T47D (cell line): ENCODE measurements around the gene DGKZ.

Source experiments
- DNase-seq, 2 experiments: peaks; one replicate each; pipeline versions ENCODE4 v3.0.0 to v3.0.0-alpha.2; 2011 to 2012; ENCODE audit warnings: low read depth in 1 of 2, low spot score in 1 of 2
- JUND ChIP-seq: IDR thresholded peaks from 2 replicates; pipeline ENCODE4 v1.6.1; 2012; ENCODE audit warnings: low read depth
- in situ Hi-C: cut with HindIII; loops from 2 replicates; pipeline ENCODE4 v1.10.0; 2016; ENCODE audit warnings: low sequenced_read_pairs, low pct_unique_long_range_greater_than_20kb

Gene DGKZ

GRCh38 chr11:46341454-46341853 lies 5.8 kb upstream of the DGKZ start:
- in situ Hi-C loops, result no loop called here
- TF ChIP-seq JUND, result no peak
- no peak for DNase-seq

- TF ChIP-seq JUND, result no peak
- in situ Hi-C loops, result no loop called here
Measured at GRCh38 chr11:46342239-46342638, 5.0 kb upstream of the DGKZ start.

GRCh38 chr11:46343520-46343919 lies 3.7 kb upstream of the DGKZ start:
- no peak for TF ChIP-seq JUND
- DNase-seq, result no peak
- in situ Hi-C loops, result no loop called here

More at GRCh38 chr11:46342239-46342638, 5.0 kb upstream of the DGKZ start:
- no peak for DNase-seq

GRCh38 chr11:46345131-46345597 lies 2.1 kb upstream of the DGKZ start:
- in situ Hi-C loops, result no loop called here
- TF ChIP-seq JUND, result no peak
- no peak for DNase-seq

- DNase-seq, result no peak
- TF ChIP-seq JUND, result no peak
- in situ Hi-C loops, result no loop called here
Measured at GRCh38 chr11:46345881-46346484, 1.3 kb upstream of the DGKZ start.

GRCh38 chr11:46347637-46348311 lies 511 bp downstream of the DGKZ start:
- no peak for DNase-seq
- TF ChIP-seq JUND, result no peak
- in situ Hi-C loops, result no loop called here

GRCh38 chr11:46348566-46349401 lies 1.5 kb downstream of the DGKZ start:
- in situ Hi-C loops, result no loop called here
- DNase-seq, result no peak
- TF ChIP-seq JUND, result no peak

- no peak for DNase-seq
- TF ChIP-seq JUND, result no peak
- in situ Hi-C loops, result no loop called here
Measured at GRCh38 chr11:46350695-46351094, 3.4 kb downstream of the DGKZ start.

GRCh38 chr11:46351148-46351547 lies 3.9 kb downstream of the DGKZ start:
- peak in 1 of 2 experiments; percentile 73 for DNase-seq
- in situ Hi-C loops, result no loop called here
- no peak for TF ChIP-seq JUND

GRCh38 chr11:46351606-46352005 lies 4.3 kb downstream of the DGKZ start:
- TF ChIP-seq JUND, result no peak
- in situ Hi-C loops, result no loop called here
- peak in 1 of 2 experiments; percentile 48 for DNase-seq

- no peak for TF ChIP-seq JUND
- in situ Hi-C loops, result no loop called here
- peak in 1 of 2 experiments; percentile 76 for DNase-seq
Measured at GRCh38 chr11:46352063-46352841, 5.0 kb downstream of the DGKZ start.

GRCh38 chr11:46353698-46354097 lies 6.4 kb downstream of the DGKZ start:
- no peak for TF ChIP-seq JUND
- DNase-seq, result no peak
- in situ Hi-C loops, result no loop called here
